Astrocyte (in vitro differentiated cells and primary cell): Measurements from ENCODE around the gene SLCO4A1. TPM values are rescaled to one million over a fixed set of nuclear protein-coding genes. Genes with fewer than 3 reads are reported as not detected.

Source experiments
- DNase-seq: peaks from one replicate; pipeline ENCODE4 v3.0.0-alpha.2; 2010; ENCODE audit warnings: low read depth
- FAIRE-seq: peaks from 2 replicates; lab custom pipeline; 2011; peaks lifted over from hg19 to GRCh38; lab: Jason Lieb, UNC
- H2AFZ ChIP-seq: 2 replicates; pipeline ENCODE4 v1.6.0; 2012; ENCODE audit warnings: low read depth, low read length, inconsistent platforms
- H3K27ac ChIP-seq: 2 replicates; pipeline ENCODE4 v1.5.1; 2011; ENCODE audit warnings: low read depth, low read length, inconsistent platforms
- H3K27me3 ChIP-seq: 2 replicates; pipeline ENCODE4 v1.6.0; 2011; ENCODE audit warnings: low read length, inconsistent platforms; ENCODE audit not compliant: insufficient read depth
- H3K36me3 ChIP-seq: 2 replicates; pipeline ENCODE4 v1.5.1; 2011; ENCODE audit warnings: low read length, inconsistent platforms; ENCODE audit not compliant: insufficient read depth
- H3K4me1 ChIP-seq: 2 replicates; pipeline ENCODE4 v1.5.1; 2011; ENCODE audit warnings: low read length, inconsistent platforms; ENCODE audit not compliant: insufficient read depth
- H3K4me2 ChIP-seq: 2 replicates; pipeline ENCODE4 v1.6.0; 2012; ENCODE audit warnings: low read length, inconsistent platforms
- H3K4me3 ChIP-seq: 2 replicates; pipeline ENCODE4 v1.5.1; 2011; ENCODE audit warnings: low read depth, mild to moderate bottlenecking, low read length, inconsistent platforms; ENCODE audit not compliant: insufficient read depth
- H3K79me2 ChIP-seq: 2 replicates; pipeline ENCODE4 v1.6.0; 2012; ENCODE audit warnings: mild to moderate bottlenecking, low read length, inconsistent platforms; ENCODE audit not compliant: insufficient read depth
- H3K9ac ChIP-seq: 2 replicates; pipeline ENCODE4 v1.6.0; 2012; ENCODE audit warnings: mild to moderate bottlenecking, low read length, inconsistent platforms
- H3K9me3 ChIP-seq: 2 replicates; pipeline ENCODE4 v1.5.1; 2012; ENCODE audit warnings: low read depth, mild to moderate bottlenecking, low read length, inconsistent platforms; ENCODE audit not compliant: insufficient read depth
- H4K20me1 ChIP-seq: 2 replicates; pipeline ENCODE4 v1.6.0; 2012; ENCODE audit warnings: low read length, inconsistent platforms; ENCODE audit not compliant: insufficient read depth
- H3K27ac Mint-ChIP-seq: one replicate; pipeline ENCODE4 v1.8.0; 2021; ENCODE audit warnings: mild to moderate bottlenecking, mixed read lengths; ENCODE audit not compliant: unreplicated experiment
- H3K27me3 Mint-ChIP-seq: one replicate; pipeline ENCODE4 v1.8.0; 2021; ENCODE audit warnings: low read depth, mixed read lengths; ENCODE audit not compliant: unreplicated experiment
- H3K36me3 Mint-ChIP-seq: one replicate; pipeline ENCODE4 v1.8.0; 2021; ENCODE audit warnings: low read depth, mixed read lengths; ENCODE audit not compliant: unreplicated experiment
- H3K4me1 Mint-ChIP-seq: one replicate; pipeline ENCODE4 v1.8.0; 2021; ENCODE audit warnings: low read depth, mixed read lengths; ENCODE audit not compliant: unreplicated experiment
- H3K4me3 Mint-ChIP-seq: one replicate; pipeline ENCODE4 v1.8.0; 2021; ENCODE audit warnings: mild to moderate bottlenecking, moderate library complexity, mixed read lengths; ENCODE audit not compliant: unreplicated experiment
- H3K9me3 Mint-ChIP-seq: one replicate; pipeline ENCODE4 v1.8.0; 2021; ENCODE audit warnings: mild to moderate bottlenecking, mixed read lengths; ENCODE audit not compliant: unreplicated experiment
- CTCF ChIP-seq: IDR thresholded peaks from 2 replicates; pipeline ENCODE4 v1.5.1; 2011; ENCODE audit warnings: low read depth, mild to moderate bottlenecking, inconsistent platforms, low read length, moderate library complexity; ENCODE audit not compliant: insufficient read depth
- EZH2 ChIP-seq: IDR thresholded peaks from 2 replicates; pipeline ENCODE4 v1.6.1; 2012; ENCODE audit warnings: mild to moderate bottlenecking, low read length, inconsistent platforms; ENCODE audit not compliant: insufficient read depth
- total RNA-seq: library from RNA; stranded (reverse); gene quantifications from 2 replicates; pipeline ENCODE4 v1.2.1, GENCODE V29; 2021

The SLCO4A1 gene
- total RNA-seq, 1 donor from 2014 or later, result 0.43 TPM

GRCh38 chr20:62650551-62651284 lies 8.4 kb downstream of the SLCO4A1 start:
- Histone ChIP-seq H3K9ac (no peak overlapping the region), H3K4me1 (peaks cover 10% of the 10 kb centered on the region), H3K36me3 (no peaks in the 10 kb centered on the region), H3K4me2 (no peak overlapping the region), H2AFZ (no peak overlapping the region), H4K20me1 (peaks cover 3% of the 10 kb centered on the region), H3K27ac (no peak overlapping the region), H3K27me3 (no peaks in the 10 kb centered on the region), H3K9me3 (no peaks in the 10 kb centered on the region), H3K4me3 (no peak overlapping the region), H3K79me2 (no peaks in the 10 kb centered on the region)
- Mint-ChIP-seq H3K27ac (no peak overlapping the region), H3K4me3 (no peak overlapping the region), H3K9me3 (no peaks in the 10 kb centered on the region), H3K4me1 (peaks cover 5% of the 10 kb centered on the region), H3K36me3 (no peaks in the 10 kb centered on the region), H3K27me3 (peaks cover 25% of the 10 kb centered on the region)
- FAIRE-seq (no peak), DNase-seq (no peak)
- no peak for TF ChIP-seq EZH2
- TF ChIP-seq CTCF, result no peak

GRCh38 chr20:62651285-62652021 lies 9.2 kb downstream of the SLCO4A1 start:
- no peak overlapping the region for H3K4me3 Mint-ChIP-seq
- Histone ChIP-seq H3K27ac (no peak overlapping the region), H3K79me2 (no peaks in the 10 kb centered on the region), H3K4me1 (peaks cover 10% of the 10 kb centered on the region), H3K4me3 (no peak overlapping the region), H3K9ac (no peak overlapping the region), H4K20me1 (peaks cover 3% of the 10 kb centered on the region), H3K4me2 (peak overlapping the region; percentile 16), H3K9me3 (no peaks in the 10 kb centered on the region), H3K36me3 (no peaks in the 10 kb centered on the region), H3K27me3 (no peaks in the 10 kb centered on the region), H2AFZ (peak overlapping the region; percentile 21)
- peaks cover 29% of the 10 kb centered on the region for H3K27me3 Mint-ChIP-seq
- no peaks in the 10 kb centered on the region for H3K36me3 Mint-ChIP-seq
- no peak overlapping the region for H3K27ac Mint-ChIP-seq
- no peak for TF ChIP-seq EZH2
- no peak for TF ChIP-seq CTCF
- peaks cover 5% of the 10 kb centered on the region for H3K4me1 Mint-ChIP-seq
- no peak for DNase-seq
- H3K9me3 Mint-ChIP-seq, result no peaks in the 10 kb centered on the region
- no peak for FAIRE-seq
